Measurements from ENCODE around the gene CFAP99.
"Not testable (repeated sequence)": the region's sequence is repeated elsewhere in the genome, so short reads cannot be mapped to it uniquely, and the experiment has no call there.

CFAP99 gene

DNA sequence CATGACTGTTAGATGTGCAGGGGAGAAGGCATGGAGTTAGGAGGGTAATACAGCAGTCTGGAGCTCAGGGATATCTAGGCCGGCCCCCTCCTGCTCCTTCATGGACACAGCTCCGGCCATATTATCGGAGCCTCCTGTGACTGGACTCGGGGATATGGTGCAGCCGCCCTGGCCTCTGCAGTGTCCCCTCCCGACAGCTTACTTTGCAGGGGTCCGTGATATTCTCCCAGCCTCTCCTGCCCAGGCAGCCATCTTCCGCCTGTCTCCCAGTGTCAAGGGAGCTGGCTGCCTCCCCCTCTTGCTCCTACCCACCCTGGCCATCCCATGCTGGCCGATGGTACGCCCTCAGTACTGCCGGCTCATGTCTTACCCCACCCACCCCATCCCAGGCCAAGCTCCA is 30.3 kb downstream of the CFAP99 start:
- no peak for DNase-seq (ENCODE audit: low spot score)

DNA sequence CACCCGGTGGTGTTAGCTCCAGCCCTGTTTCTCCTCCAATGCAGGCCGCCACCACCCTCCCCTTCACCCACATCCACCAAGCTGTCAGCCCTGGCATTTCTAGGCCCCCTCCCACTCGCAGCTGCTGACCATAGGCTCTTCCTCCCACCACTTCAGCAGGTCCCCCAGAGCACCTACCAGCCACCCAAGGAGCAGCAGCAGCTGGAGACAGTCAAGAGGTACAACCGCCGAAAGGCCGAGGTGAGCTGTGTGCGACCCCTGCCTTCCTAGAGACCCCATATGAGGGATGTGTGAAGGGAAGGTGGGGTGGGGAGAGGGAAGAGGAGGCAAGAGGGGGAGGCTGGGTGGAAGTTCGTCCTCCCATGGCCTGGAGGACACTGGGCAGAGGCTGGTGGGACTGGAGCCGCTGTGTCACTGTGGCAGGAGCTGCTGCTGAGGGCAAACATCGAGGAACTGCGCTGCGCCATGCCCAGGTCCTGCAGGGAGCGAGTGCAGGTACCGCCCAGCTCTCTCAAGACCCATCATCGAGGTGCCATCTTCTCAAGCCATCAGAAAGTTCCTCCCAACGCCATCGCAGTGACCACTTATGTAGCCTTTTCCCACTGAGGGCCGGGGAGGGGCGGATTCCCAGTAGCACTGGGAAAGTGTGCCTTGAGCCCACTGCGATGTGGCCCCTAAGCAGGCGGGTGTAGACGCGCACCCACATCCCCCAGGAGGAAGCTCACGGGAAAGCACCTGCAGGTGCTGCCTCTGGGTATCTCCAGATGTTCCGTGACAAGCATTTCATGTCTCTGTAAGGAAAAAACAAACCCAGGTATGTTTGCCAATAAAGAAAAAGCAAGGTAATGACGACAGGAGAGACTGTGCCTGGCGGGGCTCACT is 31.0 kb downstream of the CFAP99 start:
- DNase-seq (ENCODE audit: low spot score) = no peak

GRCh38 chr4:2450394-2451035 is 31.8 kb downstream of the CFAP99 start:
- DNase-seq (ENCODE audit: low spot score) = no peak

GRCh38 chr4:2451036-2451520 is 32.3 kb downstream of the CFAP99 start:
- DNase-seq (ENCODE audit: low spot score) = no peak

DNA sequence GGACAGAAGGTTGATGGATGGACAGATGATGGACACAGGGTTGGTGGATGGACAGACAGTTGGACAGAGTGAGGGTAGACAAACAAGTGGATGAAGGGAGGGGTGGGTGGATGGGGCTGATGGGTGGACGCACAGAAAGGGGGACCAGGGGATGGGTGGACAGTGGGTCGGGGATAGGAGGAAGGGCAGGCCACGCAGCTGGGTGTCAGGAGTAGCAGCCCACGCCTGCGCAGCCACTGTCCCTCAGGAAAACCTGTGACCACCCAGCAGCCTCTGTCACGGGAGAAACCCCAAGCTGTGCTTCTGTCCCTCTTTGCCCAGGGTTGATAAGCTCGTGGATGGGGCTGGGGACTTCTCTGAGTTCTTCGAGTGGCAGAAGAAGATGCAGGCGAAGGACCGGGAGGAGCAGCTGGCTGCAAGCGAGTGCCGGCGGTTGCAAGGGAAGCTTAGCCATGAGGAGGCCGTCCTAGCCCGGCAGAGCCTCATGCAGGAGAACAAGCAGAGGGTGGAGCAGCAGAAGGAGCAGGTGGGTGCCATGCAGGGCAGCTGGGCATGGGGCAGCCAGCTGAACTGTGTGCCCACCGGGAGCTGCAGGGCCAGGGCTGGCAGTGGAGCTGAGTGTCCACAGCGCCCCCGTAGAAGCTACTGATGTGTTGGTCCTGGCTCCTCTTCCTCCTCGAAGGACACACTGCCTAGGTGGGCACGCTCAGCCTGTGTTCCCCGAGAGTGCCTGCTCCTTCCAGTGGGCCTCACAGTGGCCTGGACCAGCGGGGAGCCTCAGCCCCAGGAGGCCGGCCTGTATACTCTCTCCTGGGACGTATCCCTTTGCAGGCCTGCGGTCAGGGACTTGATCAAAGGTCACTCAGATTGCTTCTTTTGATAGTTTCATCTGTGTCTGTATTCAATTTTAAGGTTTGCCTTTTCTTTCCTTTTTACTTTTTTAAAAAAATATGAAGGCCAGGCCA is 33.3 kb downstream of the CFAP99 start:
- no peak for DNase-seq (ENCODE audit: low spot score)

- no peak for DNase-seq (ENCODE audit: low spot score)
These were observed 38.9 kb downstream of the CFAP99 start for GRCh38 chr4:2457481-2458295.

- DNase-seq (ENCODE audit: low spot score) = no peak
These were observed 40.1 kb downstream of the CFAP99 start for GRCh38 chr4:2458546-2459491.

- DNase-seq (ENCODE audit: low spot score) = no peak
These were observed 41.0 kb downstream of the CFAP99 start for GRCh38 chr4:2459589-2460349.

GRCh38 chr4:2461246-2461960 is 42.6 kb downstream of the CFAP99 start:
- DNase-seq (ENCODE audit: low spot score) = no peak

- DNase-seq (ENCODE audit: low spot score) = peak; percentile 85
These were observed 43.6 kb downstream of the CFAP99 start for GRCh38 chr4:2462218-2462991.

- DNase-seq (ENCODE audit: low spot score) = no peak
These were observed 44.4 kb downstream of the CFAP99 start for GRCh38 chr4:2462992-2463762.

- DNase-seq (ENCODE audit: low spot score) = no peak
These were observed 46.3 kb downstream of the CFAP99 start for GRCh38 chr4:2465032-2465431.

DNA sequence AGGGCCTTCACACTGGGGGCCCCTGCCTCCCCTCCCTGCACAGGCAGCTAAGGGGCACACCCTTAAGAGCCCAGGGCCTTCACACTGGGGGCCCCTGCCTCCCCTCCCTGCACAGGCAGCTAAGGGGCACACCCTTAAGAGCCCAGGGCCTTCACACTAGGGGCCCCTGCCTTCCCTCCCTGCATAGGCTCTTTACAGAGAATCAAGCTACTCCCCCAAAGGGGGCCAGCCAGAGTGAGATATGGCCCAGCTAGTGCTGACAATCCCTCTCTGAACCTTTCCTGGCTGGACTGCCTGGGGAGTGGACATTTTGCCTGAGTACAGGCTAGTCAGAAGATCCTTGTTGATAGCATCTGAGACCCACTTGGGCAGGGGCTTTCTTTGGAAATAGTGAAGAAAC is 46.8 kb downstream of the CFAP99 start:
- not testable (repeated sequence) for DNase-seq (ENCODE audit: low spot score)

- DNase-seq (ENCODE audit: low spot score) = peak; percentile 99
These were observed 49.9 kb downstream of the CFAP99 start, which contains the start of gene RNF4 for GRCh38 chr4:2468456-2469191. RNF4 (plus strand) TSS chr4:2469106; CDS start chr4:2490494, 21,388 bp downstream.

DNA sequence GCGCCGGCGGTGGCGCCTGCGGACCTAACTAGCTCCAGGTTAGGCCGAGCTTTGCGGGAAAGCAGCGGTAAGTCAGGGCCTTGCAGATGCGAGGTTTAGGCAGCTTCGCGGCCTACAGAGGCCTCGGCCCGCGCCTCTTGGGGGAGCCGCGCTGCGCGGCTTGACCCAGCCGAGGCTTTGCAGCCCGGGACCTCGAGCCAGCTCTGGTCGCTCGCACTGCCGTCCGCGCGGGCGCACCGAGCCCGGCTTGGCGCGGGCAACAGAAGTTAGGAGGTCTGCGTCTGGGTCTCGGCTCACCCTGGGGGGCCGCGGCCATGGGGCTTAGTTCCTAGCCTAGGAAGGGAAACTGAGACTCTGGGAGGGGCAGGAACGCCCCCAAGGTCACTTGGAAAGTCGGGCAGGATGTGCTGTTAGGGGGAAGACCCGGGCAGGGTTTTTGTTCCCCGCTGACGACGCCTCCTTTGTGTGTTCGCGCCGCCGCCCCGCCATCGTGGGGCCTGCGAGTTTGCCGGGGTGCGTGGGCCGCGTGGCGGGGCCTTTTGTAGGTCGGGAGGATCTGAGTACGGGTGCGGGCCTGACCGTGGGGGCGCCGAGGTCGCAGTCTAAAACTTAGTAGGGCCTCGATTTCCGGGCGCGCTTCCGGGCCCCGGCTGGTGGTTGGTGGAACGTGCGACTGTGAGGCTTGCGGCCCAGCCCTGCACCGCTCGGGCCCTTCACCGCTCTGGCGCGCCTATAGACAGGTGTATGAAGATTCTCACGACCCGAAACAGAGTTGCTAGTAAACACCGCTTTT is 50.6 kb downstream of the CFAP99 start:
- peak; percentile 82 for DNase-seq (ENCODE audit: low spot score)
